ENCODE results near the gene SULT2B1.

- TF ChIP-seq EZH2phosphoT487 (IDR thresholded peaks at IDR 0.05; ENCODE audit: low read length) = no peak
- no peak for TF ChIP-seq CTCF (IDR thresholded peaks at IDR 0.05; ENCODE audit: low read length)
Observed at GRCh38 chr19:48634036-48634342, 82.0 kb downstream of the SULT2B1 start.
